Naive B cell (primary cell): ENCODE measurements around the gene ATP2B1. TPM values are rescaled to one million over a fixed set of nuclear protein-coding genes. Genes with fewer than 3 reads are reported as not detected.
"Not testable (repeated sequence)": the region's sequence is repeated elsewhere in the genome, so short reads cannot be mapped to it uniquely, and the experiment has no call there.

ENCODE experiments used
- ATAC-seq, 2 donors: fragments of 150-1000 bp; cut with Tn5 transposase; 2 replicates each; pipeline ENCODE4 v1.10.0; 2021; ENCODE audit warnings: low read depth in 2 of 2, mild to moderate bottlenecking in 2 of 2, moderate library complexity in 2 of 2
- DNase-seq: peaks from one replicate; pipeline ENCODE4 v3.0.0; 2022
- H3K27ac Mint-ChIP-seq, 6 donors: one replicate each; pipeline ENCODE4 v1.8.0; 2020 to 2022; ENCODE audit warnings: mild to moderate bottlenecking in 6 of 6, mixed read lengths in 6 of 6, moderate library complexity in 5 of 6, inconsistent platforms in 2 of 6
- H3K27me3 Mint-ChIP-seq, 3 donors: one replicate each; pipeline ENCODE4 v1.8.0; 2021 to 2022; ENCODE audit warnings: mixed read lengths in 3 of 3, mild to moderate bottlenecking in 1 of 3
- H3K36me3 Mint-ChIP-seq, 2 donors: one replicate each; pipeline ENCODE4 v1.8.0; 2020 to 2022; ENCODE audit warnings: mixed read lengths in 2 of 2, inconsistent platforms in 1 of 2, mild to moderate bottlenecking in 1 of 2
- H3K4me1 Mint-ChIP-seq, 3 donors: one replicate each; pipeline ENCODE4 v1.8.0; 2020 to 2022; ENCODE audit warnings: mixed read lengths in 3 of 3, inconsistent platforms in 1 of 3, mild to moderate bottlenecking in 1 of 3, moderate library complexity in 1 of 3
- H3K4me3 Mint-ChIP-seq, 8 donors: one replicate each; pipeline ENCODE4 v1.8.0; 2020 to 2022; ENCODE audit warnings: mild to moderate bottlenecking in 8 of 8, mixed read lengths in 8 of 8, moderate library complexity in 8 of 8, inconsistent platforms in 2 of 8
- H3K9me3 Mint-ChIP-seq, 7 donors: one replicate each; pipeline ENCODE4 v1.8.0; 2020 to 2022; ENCODE audit warnings: mixed read lengths in 7 of 7, mild to moderate bottlenecking in 5 of 7, inconsistent platforms in 2 of 7, moderate library complexity in 1 of 7
- polyA plus RNA-seq, 6 donors: library from polyadenylated mRNA; unstranded; fragments of 300-500 nt; fragmentation: Illumina TruSeq; gene quantifications; one replicate each; pipeline ENCODE4 v1.2.3, GENCODE V29; 2021; ENCODE audit warnings: low read depth in 6 of 6

Gene ATP2B1
- polyA plus RNA-seq: 100 to 1,000 TPM in 3 of 6 donors, 10 to 100 TPM in 3; 92.2 to 113 (median 103) TPM

- ATAC-seq: peak; percentile 61 to 63
- peak; percentile 94 for DNase-seq
- Mint-ChIP-seq H3K27ac (peak within 1 kb of the TSS; percentile 97 to 100 (median 99)), H3K27me3 (no peaks in the 10 kb centered on the region), H3K4me3 (peak within 1 kb of the TSS; percentile 94 to 99 (median 98)), H3K36me3 (peaks cover 6 to 13% of the 10 kb centered on the region in 2 donors), H3K4me1 (peaks cover 35 to 53% (median 35%) of the 10 kb centered on the region in 3 donors), H3K9me3 (no peaks in the 10 kb centered on the region)
Observed at GRCh38 chr12:89708565-89709156, at the start of gene ATP2B1. Gene ATP2B1, minus strand, starts transcription at chr12:89708838. Its CDS starts 52,952 bp downstream, at chr12:89655886.

GRCh38 chr12:89757987-89758386 is 49.3 kb upstream of the ATP2B1 start:
- not testable (repeated sequence) for H3K27me3 Mint-ChIP-seq, DNase-seq, H3K36me3 Mint-ChIP-seq, ATAC-seq, H3K4me3 Mint-ChIP-seq
- peaks cover 33 to 43% (median 39%) of the 10 kb centered on the region in 3 donors for H3K4me1 Mint-ChIP-seq
- H3K27ac Mint-ChIP-seq: peak overlapping the region in 1 of 6 donors; percentile 69
- H3K9me3 Mint-ChIP-seq: peaks cover 0 to 16% (median 1%) of the 10 kb centered on the region in 7 donors

- H3K27ac Mint-ChIP-seq: peak overlapping the region in 5 of 6 donors; percentile 0 to 86 (median 69)
- H3K27me3 Mint-ChIP-seq: no peaks in the 10 kb centered on the region
- peak; percentile 73 to 77 for ATAC-seq
- H3K9me3 Mint-ChIP-seq: peaks cover 0 to 16% (median 1%) of the 10 kb centered on the region in 7 donors
- H3K36me3 Mint-ChIP-seq: peaks cover 0 to 4% of the 10 kb centered on the region in 2 donors
- H3K4me1 Mint-ChIP-seq: peaks cover 41 to 55% (median 51%) of the 10 kb centered on the region in 3 donors
- H3K4me3 Mint-ChIP-seq: peak overlapping the region in 2 of 8 donors; percentile 15 to 65
- DNase-seq: peak; percentile 37
Observed at GRCh38 chr12:89756585-89757398, 48.2 kb upstream of the ATP2B1 start.

- ATAC-seq (no peak), DNase-seq (no peak)
- Mint-ChIP-seq H3K27me3 (no peaks in the 10 kb centered on the region), H3K36me3 (peaks cover 0 to 4% of the 10 kb centered on the region in 2 donors), H3K4me3 (peak overlapping the region in 3 of 8 donors; percentile 15 to 65 (median 41)), H3K4me1 (peaks cover 41 to 58% (median 53%) of the 10 kb centered on the region in 3 donors), H3K27ac (peak overlapping the region in 5 of 6 donors; percentile 0 to 86 (median 69)), H3K9me3 (peaks cover 0 to 16% (median 1%) of the 10 kb centered on the region in 7 donors)
Observed at GRCh38 chr12:89756194-89756584, 47.6 kb upstream of the ATP2B1 start.

GRCh38 chr12:89753997-89754396 is 45.4 kb upstream of the ATP2B1 start:
- Mint-ChIP-seq H3K4me1 (peaks cover 30 to 42% (median 39%) of the 10 kb centered on the region in 3 donors), H3K4me3 (no peak overlapping the region), H3K27me3 (no peaks in the 10 kb centered on the region), H3K9me3 (peaks cover 0 to 9% (median 0%) of the 10 kb centered on the region in 7 donors), H3K27ac (peak overlapping the region in 2 of 6 donors; percentile 58 to 83), H3K36me3 (peaks cover 0 to 4% of the 10 kb centered on the region in 2 donors)
- DNase-seq (no peak), ATAC-seq (no peak)

- peak; percentile 90 to 91 for ATAC-seq
- Mint-ChIP-seq H3K4me3 (peak overlapping the region in 4 of 8 donors; percentile 7 to 77 (median 37)), H3K4me1 (peaks cover 30 to 41% (median 38%) of the 10 kb centered on the region in 3 donors), H3K27ac (peak overlapping the region in 4 of 6 donors; percentile 3 to 81 (median 76)), H3K9me3 (peaks cover 0 to 9% (median 0%) of the 10 kb centered on the region in 7 donors), H3K36me3 (peaks cover 0 to 4% of the 10 kb centered on the region in 2 donors), H3K27me3 (no peaks in the 10 kb centered on the region)
- peak; percentile 46 for DNase-seq
Observed at GRCh38 chr12:89752341-89752740, 43.7 kb upstream of the ATP2B1 start.

- Mint-ChIP-seq H3K4me3 (no peak overlapping the region), H3K27me3 (no peaks in the 10 kb centered on the region), H3K36me3 (peaks cover 0 to 4% of the 10 kb centered on the region in 2 donors), H3K27ac (peak overlapping the region in 1 of 6 donors; percentile 50), H3K9me3 (no peaks in the 10 kb centered on the region), H3K4me1 (peaks cover 15 to 25% (median 23%) of the 10 kb centered on the region in 3 donors)
- ATAC-seq (no peak), DNase-seq (no peak)
Observed at GRCh38 chr12:89750389-89751351, 42.0 kb upstream of the ATP2B1 start.

- no peak for DNase-seq
- no peak overlapping the region for H3K4me3 Mint-ChIP-seq
- H3K27ac Mint-ChIP-seq: no peak overlapping the region
- H3K4me1 Mint-ChIP-seq: peaks cover 15 to 22% (median 19%) of the 10 kb centered on the region in 3 donors
- ATAC-seq: no peak
- peaks cover 0 to under 1% of the 10 kb centered on the region in 2 donors for H3K36me3 Mint-ChIP-seq
- no peaks in the 10 kb centered on the region for H3K27me3 Mint-ChIP-seq
- H3K9me3 Mint-ChIP-seq: no peaks in the 10 kb centered on the region
Observed at GRCh38 chr12:89748791-89749190, 40.2 kb upstream of the ATP2B1 start.

- peak overlapping the region in 1 of 8 donors; percentile 61 for H3K4me3 Mint-ChIP-seq
Observed at GRCh38 chr12:89745286-89745685, 36.6 kb upstream of the ATP2B1 start.

GRCh38 chr12:89742337-89743022 is 33.8 kb upstream of the ATP2B1 start:
- DNase-seq: peak; percentile 31
- Mint-ChIP-seq H3K27ac (peak overlapping the region; percentile 63 to 94 (median 88)), H3K4me1 (peaks cover 17 to 24% (median 22%) of the 10 kb centered on the region in 3 donors), H3K9me3 (peaks cover 4 to 47% (median 39%) of the 10 kb centered on the region in 7 donors), H3K4me3 (peak overlapping the region; percentile 5 to 79 (median 67)), H3K36me3 (peaks cover 15 to 39% of the 10 kb centered on the region in 2 donors), H3K27me3 (no peaks in the 10 kb centered on the region)
- peak; percentile 95 to 97 for ATAC-seq

More at GRCh38 chr12:89745286-89745685, 36.6 kb upstream of the ATP2B1 start:
- no peaks in the 10 kb centered on the region for H3K27me3 Mint-ChIP-seq
- DNase-seq (no peak), ATAC-seq (no peak)
- H3K4me1 Mint-ChIP-seq: peaks cover 17 to 24% (median 22%) of the 10 kb centered on the region in 3 donors
- H3K9me3 Mint-ChIP-seq: peaks cover 4 to 27% (median 18%) of the 10 kb centered on the region in 7 donors
- peaks cover 10 to 12% of the 10 kb centered on the region in 2 donors for H3K36me3 Mint-ChIP-seq
- peak overlapping the region in 1 of 6 donors; percentile 14 for H3K27ac Mint-ChIP-seq

- H3K27ac Mint-ChIP-seq: peak overlapping the region in 1 of 6 donors; percentile 24
- H3K4me3 Mint-ChIP-seq: no peak overlapping the region
- no peak for ATAC-seq
- peaks cover 15 to 44% of the 10 kb centered on the region in 2 donors for H3K36me3 Mint-ChIP-seq
- DNase-seq: no peak
- no peaks in the 10 kb centered on the region for H3K27me3 Mint-ChIP-seq
- H3K9me3 Mint-ChIP-seq: peaks cover 4 to 47% (median 40%) of the 10 kb centered on the region in 7 donors
- peaks cover 21 to 27% (median 24%) of the 10 kb centered on the region in 3 donors for H3K4me1 Mint-ChIP-seq
Observed at GRCh38 chr12:89740943-89741342, 32.3 kb upstream of the ATP2B1 start.

GRCh38 chr12:89736995-89737394 is 28.4 kb upstream of the ATP2B1 start:
- Mint-ChIP-seq H3K27ac (no peak overlapping the region), H3K4me1 (peaks cover 7 to 24% (median 13%) of the 10 kb centered on the region in 3 donors), H3K27me3 (no peaks in the 10 kb centered on the region), H3K36me3 (peaks cover 27 to 48% of the 10 kb centered on the region in 2 donors), H3K9me3 (peaks cover 0 to 55% (median 38%) of the 10 kb centered on the region in 7 donors), H3K4me3 (no peak overlapping the region)
- ATAC-seq: no peak
- no peak for DNase-seq
